ENCODE results near the gene PAX5.

GRCh38 chr9:37053684-37054362 lies 19.8 kb upstream of the PAX5 start:
- TF ChIP-seq, protein P1, sequence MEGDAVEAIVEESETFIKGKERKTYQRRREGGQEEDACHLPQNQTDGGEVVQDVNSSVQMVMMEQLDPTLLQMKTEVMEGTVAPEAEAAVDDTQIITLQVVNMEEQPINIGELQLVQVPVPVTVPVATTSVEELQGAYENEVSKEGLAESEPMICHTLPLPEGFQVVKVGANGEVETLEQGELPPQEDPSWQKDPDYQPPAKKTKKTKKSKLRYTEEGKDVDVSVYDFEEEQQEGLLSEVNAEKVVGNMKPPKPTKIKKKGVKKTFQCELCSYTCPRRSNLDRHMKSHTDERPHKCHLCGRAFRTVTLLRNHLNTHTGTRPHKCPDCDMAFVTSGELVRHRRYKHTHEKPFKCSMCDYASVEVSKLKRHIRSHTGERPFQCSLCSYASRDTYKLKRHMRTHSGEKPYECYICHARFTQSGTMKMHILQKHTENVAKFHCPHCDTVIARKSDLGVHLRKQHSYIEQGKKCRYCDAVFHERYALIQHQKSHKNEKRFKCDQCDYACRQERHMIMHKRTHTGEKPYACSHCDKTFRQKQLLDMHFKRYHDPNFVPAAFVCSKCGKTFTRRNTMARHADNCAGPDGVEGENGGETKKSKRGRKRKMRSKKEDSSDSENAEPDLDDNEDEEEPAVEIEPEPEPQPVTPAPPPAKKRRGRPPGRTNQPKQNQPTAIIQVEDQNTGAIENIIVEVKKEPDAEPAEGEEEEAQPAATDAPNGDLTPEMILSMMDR (conservative IDR thresholded peaks at IDR 0.05) = no peak
- TF ChIP-seq EZH2 (IDR thresholded peaks at IDR 0.05; ENCODE audit: low read depth) = no peak
